Measurements from ENCODE around the gene LAMA1.

LAMA1 gene

GRCh38 chr18:7105268-7105667 is 12.3 kb downstream of the LAMA1 start:
- TF ChIP-seq CTCF (conservative IDR thresholded peaks at IDR 0.05), result no peak
- no peak overlapping the region for H3K27ac ChIP-seq

GRCh38 chr18:7104649-7105048 is 12.9 kb downstream of the LAMA1 start:
- no peak overlapping the region for H3K27ac ChIP-seq
- no peak for TF ChIP-seq CTCF (conservative IDR thresholded peaks at IDR 0.05)

GRCh38 chr18:7102131-7102530 is 15.5 kb downstream of the LAMA1 start:
- no peak for TF ChIP-seq CTCF (conservative IDR thresholded peaks at IDR 0.05)
- no peak overlapping the region for H3K27ac ChIP-seq

- no peak for TF ChIP-seq CTCF (conservative IDR thresholded peaks at IDR 0.05)
- H3K27ac ChIP-seq, result no peak overlapping the region
Observed at GRCh38 chr18:7096838-7097237, 20.8 kb downstream of the LAMA1 start.

GRCh38 chr18:7094427-7094826 is 23.2 kb downstream of the LAMA1 start:
- TF ChIP-seq CTCF (conservative IDR thresholded peaks at IDR 0.05), result no peak
- H3K27ac ChIP-seq, result no peak overlapping the region

GRCh38 chr18:7090771-7091170 is 26.8 kb downstream of the LAMA1 start:
- no peak for TF ChIP-seq CTCF (conservative IDR thresholded peaks at IDR 0.05)
- H3K27ac ChIP-seq, result no peak overlapping the region

GRCh38 chr18:7089369-7089768 is 28.2 kb downstream of the LAMA1 start:
- no peak overlapping the region for H3K27ac ChIP-seq
- no peak for TF ChIP-seq CTCF (conservative IDR thresholded peaks at IDR 0.05)
